ENCODE measurements around the gene NEIL3.

GRCh38 chr4:177386278-177386815 is 76.7 kb downstream of the NEIL3 start:
- TF ChIP-seq EZH2 (IDR thresholded peaks at IDR 0.05) (no peak), FOXP2 (optimal IDR thresholded peaks at IDR 0.05; ENCODE audit: control extremely low read depth, extremely low read length, insufficient read depth) (no peak), POLR2AphosphoS5 (IDR thresholded peaks at IDR 0.05; ENCODE audit: borderline replicate concordance, low read depth, low read length) (no peak)

Data from SK-N-MC (cell line).